GM23338 (cell line): ENCODE measurements around the gene OR10A4. TPM values are rescaled to one million over a fixed set of nuclear protein-coding genes. Genes with fewer than 3 reads are reported as not detected.

ENCODE experiments used
- NANOG ChIP-seq: IDR thresholded peaks from 2 replicates; pipeline ENCODE4 v1.6.1; 2016; ENCODE audit warnings: antibody characterized with exemption, borderline replicate concordance
- POLR2AphosphoS5 ChIP-seq: IDR thresholded peaks from 2 replicates; pipeline ENCODE4 v1.6.1; 2016; ENCODE audit warnings: antibody characterized with exemption, low read depth
- ZNF114 ChIP-seq: fragments of 250-450 bp; sonication (Bioruptor Pico); IDR thresholded peaks from 2 replicates; pipeline ENCODE4 v1.5.0; 2020; ENCODE audit warnings: mild to moderate bottlenecking, moderate library complexity
- polyA plus RNA-seq: library from polyadenylated mRNA; unstranded; fragments of >200 nt; fragmentation: Nextera tagmentation; extraction: Ambion mirVana; gene quantifications from 2 replicates; pipeline ENCODE4 v1.2.1, GENCODE V29; 2016
- total RNA-seq: library from RNA; depleted of rRNA; stranded (reverse); fragments of >200 nt; shearing (Covaris generic); gene quantifications from 2 replicates; pipeline ENCODE4 v1.2.3, GENCODE V29; 2014; rRNA removed
- TF ChIP-seq, protein P1 (sequence below): fragments of 250-450 bp; sonication (Bioruptor Pico); IDR thresholded peaks from 2 replicates; pipeline ENCODE4 v1.5.0; 2020; ENCODE audit warnings: mild to moderate bottlenecking, moderate library complexity
- TF ChIP-seq, protein P2 (sequence below), 2 experiments: fragments of 200-600 bp in 1 of 2; sonication (generic) in 1 of 2; conservative IDR thresholded peaks; 2 replicates each; pipeline versions ENCODE4 v1.5.1 to v1.6.1; 2016 to 2017; ENCODE audit warnings: antibody characterized with exemption in 2 of 2, low read depth in 2 of 2, mild to moderate bottlenecking in 2 of 2, moderate library complexity in 1 of 2
- TF ChIP-seq, protein P3 (sequence below): IDR thresholded peaks from one replicate; pipeline ENCODE4 v1.6.1; 2018; ENCODE audit warnings: antibody characterized with exemption; ENCODE audit not compliant: unreplicated experiment

Gene OR10A4
- total and polyA plus RNA-seq, 2 experiments from 2014 or later = 0.21 TPM; not detected in 1

DNA sequence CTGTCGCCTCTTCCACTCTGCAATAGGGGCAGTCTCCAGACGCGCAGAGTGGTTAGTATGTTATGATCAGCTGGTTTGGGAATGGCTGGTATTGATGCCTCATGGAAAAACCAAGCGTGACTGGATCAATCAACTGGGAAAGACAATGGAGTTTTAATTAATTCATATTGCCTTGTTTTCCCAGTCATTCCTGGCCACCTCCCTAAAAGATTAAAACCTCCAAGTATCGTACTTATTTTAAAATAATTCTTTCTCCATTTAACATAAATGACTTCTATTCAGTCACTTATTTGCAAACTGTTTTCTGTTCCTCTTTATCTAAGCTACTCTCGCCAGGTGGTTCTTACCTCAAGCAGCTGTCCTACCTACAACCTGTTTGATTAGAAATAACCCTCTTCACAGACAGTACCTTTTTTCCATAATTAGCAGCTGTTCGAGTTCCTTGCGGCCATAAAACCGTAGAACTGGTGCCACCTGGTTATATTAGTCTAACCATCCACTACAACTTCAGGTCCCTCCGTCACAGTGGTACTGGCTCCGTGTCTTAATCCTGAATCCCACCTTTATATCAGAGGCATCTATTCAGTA is 50.7 kb downstream of the OR10A4 start (continued):
- TF ChIP-seq, protein P1, sequence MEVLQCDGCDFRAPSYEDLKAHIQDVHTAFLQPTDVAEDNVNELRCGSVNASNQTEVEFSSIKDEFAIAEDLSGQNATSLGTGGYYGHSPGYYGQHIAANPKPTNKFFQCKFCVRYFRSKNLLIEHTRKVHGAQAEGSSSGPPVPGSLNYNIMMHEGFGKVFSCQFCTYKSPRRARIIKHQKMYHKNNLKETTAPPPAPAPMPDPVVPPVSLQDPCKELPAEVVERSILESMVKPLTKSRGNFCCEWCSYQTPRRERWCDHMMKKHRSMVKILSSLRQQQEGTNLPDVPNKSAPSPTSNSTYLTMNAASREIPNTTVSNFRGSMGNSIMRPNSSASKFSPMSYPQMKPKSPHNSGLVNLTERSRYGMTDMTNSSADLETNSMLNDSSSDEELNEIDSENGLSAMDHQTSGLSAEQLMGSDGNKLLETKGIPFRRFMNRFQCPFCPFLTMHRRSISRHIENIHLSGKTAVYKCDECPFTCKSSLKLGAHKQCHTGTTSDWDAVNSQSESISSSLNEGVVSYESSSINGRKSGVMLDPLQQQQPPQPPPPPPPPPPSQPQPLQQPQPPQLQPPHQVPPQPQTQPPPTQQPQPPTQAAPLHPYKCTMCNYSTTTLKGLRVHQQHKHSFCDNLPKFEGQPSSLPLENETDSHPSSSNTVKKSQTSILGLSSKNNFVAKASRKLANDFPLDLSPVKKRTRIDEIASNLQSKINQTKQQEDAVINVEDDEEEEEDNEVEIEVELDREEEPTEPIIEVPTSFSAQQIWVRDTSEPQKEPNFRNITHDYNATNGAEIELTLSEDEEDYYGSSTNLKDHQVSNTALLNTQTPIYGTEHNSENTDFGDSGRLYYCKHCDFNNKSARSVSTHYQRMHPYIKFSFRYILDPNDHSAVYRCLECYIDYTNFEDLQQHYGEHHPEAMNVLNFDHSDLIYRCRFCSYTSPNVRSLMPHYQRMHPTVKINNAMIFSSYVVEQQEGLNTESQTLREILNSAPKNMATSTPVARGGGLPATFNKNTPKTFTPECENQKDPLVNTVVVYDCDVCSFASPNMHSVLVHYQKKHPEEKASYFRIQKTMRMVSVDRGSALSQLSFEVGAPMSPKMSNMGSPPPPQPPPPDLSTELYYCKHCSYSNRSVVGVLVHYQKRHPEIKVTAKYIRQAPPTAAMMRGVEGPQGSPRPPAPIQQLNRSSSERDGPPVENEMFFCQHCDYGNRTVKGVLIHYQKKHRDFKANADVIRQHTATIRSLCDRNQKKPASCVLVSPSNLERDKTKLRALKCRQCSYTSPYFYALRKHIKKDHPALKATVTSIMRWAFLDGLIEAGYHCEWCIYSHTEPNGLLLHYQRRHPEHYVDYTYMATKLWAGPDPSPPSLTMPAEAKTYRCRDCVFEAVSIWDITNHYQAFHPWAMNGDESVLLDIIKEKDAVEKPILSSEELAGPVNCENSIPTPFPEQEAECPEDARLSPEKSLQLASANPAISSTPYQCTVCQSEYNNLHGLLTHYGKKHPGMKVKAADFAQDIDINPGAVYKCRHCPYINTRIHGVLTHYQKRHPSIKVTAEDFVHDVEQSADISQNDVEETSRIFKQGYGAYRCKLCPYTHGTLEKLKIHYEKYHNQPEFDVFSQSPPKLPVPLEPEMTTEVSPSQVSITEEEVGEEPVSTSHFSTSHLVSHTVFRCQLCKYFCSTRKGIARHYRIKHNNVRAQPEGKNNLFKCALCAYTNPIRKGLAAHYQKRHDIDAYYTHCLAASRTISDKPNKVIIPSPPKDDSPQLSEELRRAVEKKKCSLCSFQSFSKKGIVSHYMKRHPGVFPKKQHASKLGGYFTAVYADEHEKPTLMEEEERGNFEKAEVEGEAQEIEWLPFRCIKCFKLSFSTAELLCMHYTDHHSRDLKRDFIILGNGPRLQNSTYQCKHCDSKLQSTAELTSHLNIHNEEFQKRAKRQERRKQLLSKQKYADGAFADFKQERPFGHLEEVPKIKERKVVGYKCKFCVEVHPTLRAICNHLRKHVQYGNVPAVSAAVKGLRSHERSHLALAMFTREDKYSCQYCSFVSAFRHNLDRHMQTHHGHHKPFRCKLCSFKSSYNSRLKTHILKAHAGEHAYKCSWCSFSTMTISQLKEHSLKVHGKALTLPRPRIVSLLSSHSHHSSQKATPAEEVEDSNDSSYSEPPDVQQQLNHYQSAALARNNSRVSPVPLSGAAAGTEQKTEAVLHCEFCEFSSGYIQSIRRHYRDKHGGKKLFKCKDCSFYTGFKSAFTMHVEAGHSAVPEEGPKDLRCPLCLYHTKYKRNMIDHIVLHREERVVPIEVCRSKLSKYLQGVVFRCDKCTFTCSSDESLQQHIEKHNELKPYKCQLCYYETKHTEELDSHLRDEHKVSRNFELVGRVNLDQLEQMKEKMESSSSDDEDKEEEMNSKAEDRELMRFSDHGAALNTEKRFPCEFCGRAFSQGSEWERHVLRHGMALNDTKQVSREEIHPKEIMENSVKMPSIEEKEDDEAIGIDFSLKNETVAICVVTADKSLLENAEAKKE (CRISPR knock-in tag) = no peak
- TF ChIP-seq, protein P2, sequence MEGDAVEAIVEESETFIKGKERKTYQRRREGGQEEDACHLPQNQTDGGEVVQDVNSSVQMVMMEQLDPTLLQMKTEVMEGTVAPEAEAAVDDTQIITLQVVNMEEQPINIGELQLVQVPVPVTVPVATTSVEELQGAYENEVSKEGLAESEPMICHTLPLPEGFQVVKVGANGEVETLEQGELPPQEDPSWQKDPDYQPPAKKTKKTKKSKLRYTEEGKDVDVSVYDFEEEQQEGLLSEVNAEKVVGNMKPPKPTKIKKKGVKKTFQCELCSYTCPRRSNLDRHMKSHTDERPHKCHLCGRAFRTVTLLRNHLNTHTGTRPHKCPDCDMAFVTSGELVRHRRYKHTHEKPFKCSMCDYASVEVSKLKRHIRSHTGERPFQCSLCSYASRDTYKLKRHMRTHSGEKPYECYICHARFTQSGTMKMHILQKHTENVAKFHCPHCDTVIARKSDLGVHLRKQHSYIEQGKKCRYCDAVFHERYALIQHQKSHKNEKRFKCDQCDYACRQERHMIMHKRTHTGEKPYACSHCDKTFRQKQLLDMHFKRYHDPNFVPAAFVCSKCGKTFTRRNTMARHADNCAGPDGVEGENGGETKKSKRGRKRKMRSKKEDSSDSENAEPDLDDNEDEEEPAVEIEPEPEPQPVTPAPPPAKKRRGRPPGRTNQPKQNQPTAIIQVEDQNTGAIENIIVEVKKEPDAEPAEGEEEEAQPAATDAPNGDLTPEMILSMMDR (conservative IDR thresholded peaks at IDR 0.05; ENCODE audit: low read depth in 2 of 2) = no peak
- TF ChIP-seq, protein P3, sequence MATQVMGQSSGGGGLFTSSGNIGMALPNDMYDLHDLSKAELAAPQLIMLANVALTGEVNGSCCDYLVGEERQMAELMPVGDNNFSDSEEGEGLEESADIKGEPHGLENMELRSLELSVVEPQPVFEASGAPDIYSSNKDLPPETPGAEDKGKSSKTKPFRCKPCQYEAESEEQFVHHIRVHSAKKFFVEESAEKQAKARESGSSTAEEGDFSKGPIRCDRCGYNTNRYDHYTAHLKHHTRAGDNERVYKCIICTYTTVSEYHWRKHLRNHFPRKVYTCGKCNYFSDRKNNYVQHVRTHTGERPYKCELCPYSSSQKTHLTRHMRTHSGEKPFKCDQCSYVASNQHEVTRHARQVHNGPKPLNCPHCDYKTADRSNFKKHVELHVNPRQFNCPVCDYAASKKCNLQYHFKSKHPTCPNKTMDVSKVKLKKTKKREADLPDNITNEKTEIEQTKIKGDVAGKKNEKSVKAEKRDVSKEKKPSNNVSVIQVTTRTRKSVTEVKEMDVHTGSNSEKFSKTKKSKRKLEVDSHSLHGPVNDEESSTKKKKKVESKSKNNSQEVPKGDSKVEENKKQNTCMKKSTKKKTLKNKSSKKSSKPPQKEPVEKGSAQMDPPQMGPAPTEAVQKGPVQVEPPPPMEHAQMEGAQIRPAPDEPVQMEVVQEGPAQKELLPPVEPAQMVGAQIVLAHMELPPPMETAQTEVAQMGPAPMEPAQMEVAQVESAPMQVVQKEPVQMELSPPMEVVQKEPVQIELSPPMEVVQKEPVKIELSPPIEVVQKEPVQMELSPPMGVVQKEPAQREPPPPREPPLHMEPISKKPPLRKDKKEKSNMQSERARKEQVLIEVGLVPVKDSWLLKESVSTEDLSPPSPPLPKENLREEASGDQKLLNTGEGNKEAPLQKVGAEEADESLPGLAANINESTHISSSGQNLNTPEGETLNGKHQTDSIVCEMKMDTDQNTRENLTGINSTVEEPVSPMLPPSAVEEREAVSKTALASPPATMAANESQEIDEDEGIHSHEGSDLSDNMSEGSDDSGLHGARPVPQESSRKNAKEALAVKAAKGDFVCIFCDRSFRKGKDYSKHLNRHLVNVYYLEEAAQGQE = no peak
- TF ChIP-seq POLR2AphosphoS5 = no peak
- TF ChIP-seq NANOG = no peak
- TF ChIP-seq ZNF114 (CRISPR knock-in tag) = no peak

Other genes with a start within 250 kb of the OR10A4 start
- 16.5 and 20.7 TPM in 2 replicates for gene DCHS1, start 220.8 kb upstream of the OR10A4 start, total RNA-seq
- gene DCHS1, start 220.8 kb upstream of the OR10A4 start, polyA plus RNA-seq = 1.9 and 2.3 TPM in 2 replicates
- gene MRPL17, start 193.3 kb upstream of the OR10A4 start, total RNA-seq = 26.7 and 53.8 TPM in 2 replicates
- gene MRPL17, start 193.3 kb upstream of the OR10A4 start, polyA plus RNA-seq = 81.8 and 85.5 TPM in 2 replicates
- gene OR2AG2, start 104.6 kb upstream of the OR10A4 start, total RNA-seq = 0.31 and 0.45 TPM in 2 replicates
- gene OR2AG2, start 104.6 kb upstream of the OR10A4 start, polyA plus RNA-seq = 0.11 and 0.26 TPM in 2 replicates
- 0.04 TPM in 1 of 2 replicates, not detected in the other for gene OR2AG1, start 93.6 kb upstream of the OR10A4 start, total RNA-seq
- gene OR2AG1, start 93.6 kb upstream of the OR10A4 start, polyA plus RNA-seq = 0.07 and 0.16 TPM in 2 replicates
- gene OR6A2, start 76.9 kb upstream of the OR10A4 start, total RNA-seq = 0.97 and 1.7 TPM in 2 replicates
- gene OR6A2, start 76.9 kb upstream of the OR10A4 start, polyA plus RNA-seq = 0.06 and 0.07 TPM in 2 replicates
- not detected in 2 replicates for gene OR10A5, start 30.9 kb upstream of the OR10A4 start, total RNA-seq
- 0.37 TPM in 1 of 2 replicates, not detected in the other for gene OR10A5, start 30.9 kb upstream of the OR10A4 start, polyA plus RNA-seq
- not detected in 2 replicates for gene OR10A2, start 13.6 kb upstream of the OR10A4 start, total RNA-seq
- 0.14 and 0.27 TPM in 2 replicates for gene OR10A2, start 13.6 kb upstream of the OR10A4 start, polyA plus RNA-seq
- 0.24 and 1.3 TPM in 2 replicates for gene OR2D2, start 15.9 kb downstream of the OR10A4 start, total RNA-seq
- 0.24 TPM in 1 of 2 replicates, not detected in the other for gene OR2D2, start 15.9 kb downstream of the OR10A4 start, polyA plus RNA-seq
- not detected in 2 replicates for gene OR2D3, start 44.4 kb downstream of the OR10A4 start, total RNA-seq
- 0.21 and 0.65 TPM in 2 replicates for gene OR2D3, start 44.4 kb downstream of the OR10A4 start, polyA plus RNA-seq
- 18.8 and 20.8 TPM in 2 replicates for gene ZNF215, start 49.8 kb downstream of the OR10A4 start, total RNA-seq
- 17.3 and 17.6 TPM in 2 replicates for gene ZNF215, start 49.8 kb downstream of the OR10A4 start, polyA plus RNA-seq
- 4.3 and 6.1 TPM in 2 replicates for gene ZNF214, start 143.7 kb downstream of the OR10A4 start, total RNA-seq
- 2.2 and 2.4 TPM in 2 replicates for gene ZNF214, start 143.7 kb downstream of the OR10A4 start, polyA plus RNA-seq
- gene NLRP14, start 143.9 kb downstream of the OR10A4 start, total RNA-seq = 0.10 TPM in 1 of 2 replicates, not detected in the other
- gene NLRP14, start 143.9 kb downstream of the OR10A4 start, polyA plus RNA-seq = 0.14 TPM in 1 of 2 replicates, not detected in the other
- 0.17 TPM in 1 of 2 replicates, not detected in the other for gene RBMXL2, start 212.4 kb downstream of the OR10A4 start, total RNA-seq
- gene RBMXL2, start 212.4 kb downstream of the OR10A4 start, polyA plus RNA-seq = not detected in 2 replicates